ENCODE data around the gene PVR.
"Not testable (repeated sequence)": the region's sequence is repeated elsewhere in the genome, so short reads cannot be mapped to it uniquely, and the experiment has no call there.

PVR gene

GRCh38 chr19:44703336-44704078 lies 59.8 kb downstream of the PVR start:
- DNase-seq = no peak

GRCh38 chr19:44704982-44705381 lies 61.3 kb downstream of the PVR start:
- DNase-seq = no peak

GRCh38 chr19:44705502-44706010 lies 61.8 kb downstream of the PVR start:
- DNase-seq = no peak

DNA sequence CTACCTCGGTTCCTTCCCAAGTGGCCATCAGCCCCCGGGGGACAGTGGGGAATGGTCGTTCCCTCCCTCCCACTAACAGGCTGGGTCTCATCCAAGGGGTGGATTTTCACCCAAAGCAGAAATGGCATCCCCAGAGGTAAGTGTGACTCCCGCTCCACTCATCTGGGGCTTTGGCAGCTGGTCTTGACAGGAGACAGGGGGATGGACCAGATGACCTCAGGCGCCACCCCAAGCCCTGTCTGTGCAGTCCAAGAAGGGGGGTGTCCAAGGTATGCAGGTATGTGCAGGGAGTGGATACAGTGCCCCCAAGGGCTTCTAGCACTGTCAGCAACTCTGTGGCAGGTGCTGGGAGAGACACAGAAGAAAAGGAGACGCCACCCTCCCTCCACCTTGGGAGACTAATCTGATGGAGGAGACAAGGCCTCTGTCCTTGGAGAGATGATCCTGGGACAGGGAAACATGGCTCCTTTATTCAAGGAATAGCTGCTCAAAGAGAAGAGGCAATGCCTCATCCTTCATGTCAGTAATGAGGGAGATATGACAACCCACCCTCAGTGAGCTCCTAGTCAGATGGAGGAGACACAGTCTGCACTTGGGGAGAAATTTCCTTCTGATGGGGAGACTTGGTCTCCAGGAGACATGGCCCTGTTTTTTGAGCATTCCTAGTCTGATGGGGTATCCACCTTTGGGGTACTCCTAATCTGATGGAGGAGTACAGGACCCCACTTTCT lies 63.0 kb downstream of the PVR start:
- DNase-seq = no peak

- DNase-seq = no peak
These were observed 64.1 kb downstream of the PVR start for GRCh38 chr19:44707794-44708193.

GRCh38 chr19:44708940-44709339 lies 65.2 kb downstream of the PVR start:
- DNase-seq = no peak

DNA sequence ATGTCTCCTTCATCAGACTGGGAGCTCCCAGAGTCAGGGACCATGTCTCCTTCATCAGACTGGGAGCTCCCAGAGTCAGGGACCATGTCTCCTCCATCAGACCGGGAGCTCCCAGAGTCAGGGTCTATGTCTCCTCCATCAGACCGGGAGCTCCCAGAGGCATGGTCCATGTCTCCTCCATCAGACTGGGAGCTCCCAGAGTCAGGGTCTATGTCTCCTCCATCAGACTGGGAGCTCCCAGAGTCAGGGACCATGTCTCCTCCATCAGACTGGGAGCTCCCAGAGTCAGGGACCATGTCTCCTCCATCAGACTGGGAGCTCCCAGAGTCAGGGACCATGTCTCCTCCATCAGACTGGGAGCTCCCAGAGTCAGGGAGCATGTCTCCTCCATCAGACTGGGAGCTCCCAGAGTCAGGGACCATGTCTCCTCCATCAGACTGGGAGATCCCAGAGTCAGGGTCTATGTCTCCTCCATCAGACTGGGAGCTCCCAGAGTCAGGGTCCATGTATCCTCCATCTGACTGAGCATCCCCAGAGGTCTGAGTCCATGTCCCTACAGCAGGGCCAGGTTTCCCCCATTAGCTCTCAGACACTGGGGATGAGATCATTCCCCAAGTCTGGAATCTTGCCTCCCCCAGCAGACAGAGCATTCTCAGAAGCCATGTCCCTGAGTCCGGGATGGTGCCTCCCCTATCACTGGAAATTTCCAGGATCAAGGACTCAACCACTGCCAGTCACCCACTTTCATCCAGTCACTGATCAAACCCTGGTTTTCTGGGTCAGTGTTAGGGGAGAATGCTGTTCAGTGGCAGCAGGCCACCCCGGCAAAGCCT lies 65.9 kb downstream of the PVR start:
- not testable (repeated sequence) for DNase-seq

DNA sequence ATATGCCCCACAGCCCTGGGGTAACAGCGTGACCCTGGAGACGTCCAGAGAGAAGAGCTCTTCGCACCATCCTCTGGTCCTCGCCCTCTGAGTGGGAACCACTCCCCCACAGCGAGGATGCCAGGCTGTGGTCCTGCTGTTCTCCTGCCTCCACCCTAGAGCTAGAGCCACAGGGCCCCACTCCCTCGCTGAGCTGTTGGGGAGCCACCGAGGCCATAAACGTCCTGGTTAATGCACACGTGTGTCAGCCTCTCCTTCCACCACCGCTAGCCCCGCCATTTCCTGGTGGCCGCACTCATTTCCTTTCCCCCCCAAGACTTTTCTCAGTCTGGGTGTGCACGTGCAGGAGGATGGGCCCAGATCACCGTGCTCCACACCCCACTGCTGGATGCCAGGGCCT lies 66.8 kb downstream of the PVR start:
- DNase-seq = no peak

DNA sequence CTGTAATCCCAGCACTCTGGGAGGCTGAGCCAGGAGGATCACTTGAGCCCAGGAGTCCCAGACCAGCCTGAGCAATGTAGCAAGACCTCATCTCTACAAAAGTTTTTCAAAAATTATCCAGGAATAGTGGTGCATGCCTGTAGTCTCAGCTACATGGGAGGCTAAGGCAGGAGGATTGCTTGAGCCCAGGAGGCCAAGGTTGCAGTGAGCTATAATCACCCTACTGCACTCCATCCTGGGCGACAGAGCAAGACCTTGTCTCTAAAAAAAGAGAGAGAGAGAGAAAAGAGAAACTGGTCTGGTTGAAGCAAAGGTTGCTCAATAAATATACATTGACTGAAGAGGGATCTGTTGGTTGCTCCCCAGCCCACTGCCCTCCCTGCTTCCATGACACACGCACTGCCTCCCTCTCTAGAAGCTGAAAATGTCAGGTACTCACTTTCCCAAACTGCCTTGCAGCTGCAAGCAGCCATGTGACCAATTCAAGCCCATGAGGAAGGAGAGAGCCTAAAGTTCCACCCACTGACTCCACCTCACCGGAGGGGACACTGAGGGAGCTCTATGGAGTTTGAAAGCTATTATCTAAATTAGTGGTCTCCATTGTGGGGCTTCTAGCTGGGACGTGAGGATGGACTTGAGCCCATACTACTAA lies 69.3 kb downstream of the PVR start:
- DNase-seq = no peak
